Endothelial cell of umbilical vein (primary cell): ENCODE results near the gene CXCL14. TPM values are rescaled to one million over a fixed set of nuclear protein-coding genes. Genes with fewer than 3 reads are reported as not detected.
"Not testable (repeated sequence)": the region's sequence is repeated elsewhere in the genome, so short reads cannot be mapped to it uniquely, and the experiment has no call there.

Source experiments
- BruUV-seq: library from RNA; stranded (reverse); fragments of 400-500 nt; replicated peaks from 2 replicates; lab custom pipeline; 2021; lab: Mats Ljungman, UMichigan
- CTCF ChIA-PET: fragments of 300-600, 350-600 bp; sonication (Branson Sonifier 250); formaldehyde crosslinking; loops from one replicate; lab custom pipeline; 2021; ENCODE audit warnings: antibody characterized with exemption, inconsistent platforms; lab: Charles Lee
- POLR2A ChIA-PET: fragments of 300-600, 350-600 bp; sonication (Branson Sonifier 250); formaldehyde crosslinking; loops from one replicate; lab custom pipeline; 2021; ENCODE audit warnings: antibody characterized with exemption, inconsistent platforms; lab: Charles Lee
- DNase-seq: peaks from one replicate; pipeline ENCODE4 v3.0.0-alpha.2; 2011; ENCODE audit warnings: low read depth, low spot score
- FAIRE-seq: peaks from 2 replicates; lab custom pipeline; 2011; peaks lifted over from hg19 to GRCh38; lab: Jason Lieb, UNC
- H2AFZ ChIP-seq: 2 replicates; pipeline ENCODE4 v1.6.0; 2012; ENCODE audit warnings: low read depth, low read length, control low read depth, inconsistent platforms
- H3K27ac ChIP-seq: 2 replicates; pipeline ENCODE4 v1.5.1; 2011; ENCODE audit warnings: low read depth, mild to moderate bottlenecking, control low read depth, low read length, moderate library complexity; ENCODE audit not compliant: insufficient read depth
- H3K27me3 ChIP-seq, 2 experiments: 2 replicates each; pipeline versions ENCODE4 v1.6.0 to v1.6.1; 2011; ENCODE audit warnings: low read length in 2 of 2, mixed read lengths in 1 of 2; ENCODE audit not compliant: control insufficient read depth in 2 of 2, insufficient read depth in 2 of 2
- H3K36me3 ChIP-seq, 2 experiments: 2 replicates in 1 of 2; 3 replicates in 1 of 2; pipeline ENCODE4 v1.5.1; 2011; ENCODE audit warnings: low read length in 2 of 2, mild to moderate bottlenecking in 1 of 2, moderate library complexity in 1 of 2; ENCODE audit not compliant: control insufficient read depth in 2 of 2, insufficient read depth in 2 of 2; ENCODE audit errors: extremely low read depth in 1 of 2
- H3K4me1 ChIP-seq: 3 replicates; pipeline ENCODE4 v1.5.1; 2011; ENCODE audit warnings: mild to moderate bottlenecking, low read length; ENCODE audit not compliant: control insufficient read depth, insufficient read depth; ENCODE audit errors: extremely low read depth
- H3K4me2 ChIP-seq: 2 replicates; pipeline ENCODE4 v1.6.1; 2011; ENCODE audit warnings: low read length, control low read depth, mixed read lengths; ENCODE audit not compliant: insufficient read depth
- H3K4me3 ChIP-seq, 3 experiments: fragments of 200-600 bp in 1 of 3; sonication (generic), shearing (Covaris generic) in 1 of 3; replicated peaks in 1 of 3; 2 replicates each; pipeline ENCODE4 v1.5.1; 2011 to 2016; ENCODE audit warnings: control low read depth in 3 of 3, low read length in 3 of 3, mild to moderate bottlenecking in 2 of 3, inconsistent platforms in 1 of 3, low read depth in 1 of 3, moderate library complexity in 1 of 3; ENCODE audit not compliant: insufficient read depth in 1 of 3
- H3K79me2 ChIP-seq: 2 replicates; pipeline ENCODE4 v1.6.0; 2012; ENCODE audit warnings: low read length, inconsistent platforms; ENCODE audit not compliant: control insufficient read depth, insufficient read depth
- H3K9ac ChIP-seq: replicated peaks from 2 replicates; pipeline ENCODE3; 2011; ENCODE audit warnings: low read length, control low read depth; ENCODE audit not compliant: insufficient read depth; ENCODE audit errors: extremely low read depth
- H3K9me1 ChIP-seq: replicated peaks from 3 replicates; pipeline ENCODE4 v1.6.0; 2011; ENCODE audit warnings: mild to moderate bottlenecking, low read length; ENCODE audit not compliant: control insufficient read depth, insufficient read depth; ENCODE audit errors: extremely low read depth
- H3K9me3 ChIP-seq: replicated peaks from 2 replicates; pipeline ENCODE4 v1.5.1; 2012; ENCODE audit warnings: low read length, inconsistent platforms; ENCODE audit not compliant: control insufficient read depth, insufficient read depth
- H4K20me1 ChIP-seq: replicated peaks from 2 replicates; pipeline ENCODE3; 2011; ENCODE audit warnings: mild to moderate bottlenecking, low read length; ENCODE audit not compliant: control insufficient read depth, insufficient read depth; ENCODE audit errors: extremely low read depth
- EZH2 ChIP-seq: IDR thresholded peaks from 2 replicates; pipeline ENCODE4 v1.6.1; 2012; ENCODE audit warnings: borderline replicate concordance, low read depth, mild to moderate bottlenecking, moderate library complexity, low read length, inconsistent platforms; ENCODE audit not compliant: severe bottlenecking
- FOS ChIP-seq: IDR thresholded peaks from 2 replicates; pipeline ENCODE4 v1.6.1; 2011; ENCODE audit warnings: mild to moderate bottlenecking, low read length, moderate library complexity, borderline replicate concordance; ENCODE audit not compliant: insufficient read depth
- GATA2 ChIP-seq: IDR thresholded peaks from 2 replicates; pipeline ENCODE4 v1.7.0; 2011; ENCODE audit warnings: low read depth, mild to moderate bottlenecking, moderate library complexity, mixed read lengths, low read length; ENCODE audit not compliant: insufficient read length, insufficient read depth
- JUN ChIP-seq: IDR thresholded peaks from 2 replicates; pipeline ENCODE4 v1.6.1; 2011; ENCODE audit warnings: borderline replicate concordance, low read depth; ENCODE audit not compliant: insufficient read length, insufficient read depth
- MYC ChIP-seq: IDR thresholded peaks from one replicate; pipeline ENCODE4 v1.6.1; 2011; ENCODE audit warnings: mild to moderate bottlenecking, low read depth, low read length
- POLR2A ChIP-seq: IDR thresholded peaks from 2 replicates; pipeline ENCODE4 v1.6.1; 2012; ENCODE audit warnings: low read depth, mild to moderate bottlenecking, control low read depth, low read length
- POLR2AphosphoS5 ChIP-seq: IDR thresholded peaks from 2 replicates; pipeline ENCODE4 v1.6.1; 2012; ENCODE audit warnings: low read depth, mild to moderate bottlenecking, control low read depth, low read length, moderate library complexity; ENCODE audit not compliant: insufficient read depth
- dilution Hi-C: fragments of 300-500 bp; cut with MboI; formaldehyde crosslinking; loops from one replicate; pipeline ENCODE4 v1.15.0; 2019; ENCODE audit warnings: low sequenced_read_pairs; ENCODE audit not compliant: extremely low pct_ligation_motif_present
- intact Hi-C: fragments of 100-400 bp; cut with micrococcal nuclease; formaldehyde crosslinking; loops from one replicate; pipeline ENCODE4 v1.10.0; 2022
- polyA plus RNA-seq, 4 experiments: library from polyadenylated mRNA; depleted of rRNA in 3 of 4; stranded (reverse) in 3 of 4; unstranded in 1 of 4; fragments of >200 nt; gene quantifications; 2 replicates each; pipeline versions ENCODE4 v1.2.1 to v1.2.3, GENCODE V29; 2011 to 2012; ENCODE audit warnings: missing spikeins in 1 of 4
- total RNA-seq: library from RNA; stranded (reverse); gene quantifications from 2 replicates; pipeline ENCODE4 v1.2.3, GENCODE V29; 2021
- TF ChIP-seq, protein P1 (sequence below): IDR thresholded peaks from 2 replicates; pipeline ENCODE4 v1.6.1; 2011; ENCODE audit not compliant: insufficient read depth, insufficient read length
- TF ChIP-seq, protein P2 (sequence below), 2 donors: IDR thresholded peaks; 1 replicate in 1 of 2; 2 replicates in 1 of 2; pipeline ENCODE4 v1.5.1; 2011; ENCODE audit warnings: low read length in 2 of 2, mild to moderate bottlenecking in 2 of 2, moderate library complexity in 2 of 2, control low read depth in 1 of 2, inconsistent platforms in 1 of 2, low read depth in 1 of 2; ENCODE audit not compliant: insufficient read depth in 1 of 2; ENCODE audit errors: extremely low read depth in 1 of 2

The CXCL14 gene
- total and polyA plus RNA-seq, 2 donors (not counting 3 experiments of a cell fraction or from before 2014, with no cell fraction given) = not detected

DNA sequence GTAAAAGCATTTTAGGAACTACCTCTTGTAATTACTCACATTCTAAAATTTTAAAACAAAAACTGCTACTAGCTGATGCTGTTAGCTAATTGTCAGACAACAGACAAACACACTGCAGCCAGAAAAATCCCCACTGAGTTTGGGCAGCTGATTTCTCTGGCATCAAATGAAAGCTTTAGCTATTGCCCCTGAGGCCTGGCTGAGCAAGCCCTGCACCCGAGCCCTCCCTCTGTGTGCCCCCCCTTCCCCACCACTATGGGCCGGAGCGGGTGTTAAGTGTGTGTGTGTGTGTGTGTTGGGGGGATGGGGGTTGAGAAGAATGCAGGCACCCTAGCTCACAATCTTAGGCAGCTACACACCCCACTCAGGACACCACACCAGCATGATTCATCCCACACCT lies 45.5 kb downstream of the CXCL14 start:
- H3K4me2 ChIP-seq = no peak overlapping the region
- H3K79me2 ChIP-seq = no peaks in the 10 kb centered on the region
- FAIRE-seq (no peak), DNase-seq (no peak)
- CTCF ChIA-PET = interaction anchor here (0.9 to 2.4 kb wide), 6 partner anchors 17 to 76 kb away, joined by 3 to 7 read pairs (median 4); no protein-coding TSS in a partner anchor
- dilution Hi-C loops = no loop called here
- intact Hi-C loops = no loop called here
- no peak overlapping the region for H3K27ac ChIP-seq
- no peaks in the 10 kb centered on the region for H3K9me1 ChIP-seq
- no peak overlapping the region for H3K4me3 ChIP-seq
- no TSS peak for BruUV-seq
- no peaks in the 10 kb centered on the region for H3K9me3 ChIP-seq
- H4K20me1 ChIP-seq = no peaks in the 10 kb centered on the region
- TF ChIP-seq FOS = no peak
- TF ChIP-seq GATA2 = no peak
- TF ChIP-seq, protein P1, sequence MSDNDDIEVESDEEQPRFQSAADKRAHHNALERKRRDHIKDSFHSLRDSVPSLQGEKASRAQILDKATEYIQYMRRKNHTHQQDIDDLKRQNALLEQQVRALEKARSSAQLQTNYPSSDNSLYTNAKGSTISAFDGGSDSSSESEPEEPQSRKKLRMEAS = no peak
- no peak for TF ChIP-seq JUN
- no peak for TF ChIP-seq POLR2AphosphoS5
- TF ChIP-seq, protein P2, sequence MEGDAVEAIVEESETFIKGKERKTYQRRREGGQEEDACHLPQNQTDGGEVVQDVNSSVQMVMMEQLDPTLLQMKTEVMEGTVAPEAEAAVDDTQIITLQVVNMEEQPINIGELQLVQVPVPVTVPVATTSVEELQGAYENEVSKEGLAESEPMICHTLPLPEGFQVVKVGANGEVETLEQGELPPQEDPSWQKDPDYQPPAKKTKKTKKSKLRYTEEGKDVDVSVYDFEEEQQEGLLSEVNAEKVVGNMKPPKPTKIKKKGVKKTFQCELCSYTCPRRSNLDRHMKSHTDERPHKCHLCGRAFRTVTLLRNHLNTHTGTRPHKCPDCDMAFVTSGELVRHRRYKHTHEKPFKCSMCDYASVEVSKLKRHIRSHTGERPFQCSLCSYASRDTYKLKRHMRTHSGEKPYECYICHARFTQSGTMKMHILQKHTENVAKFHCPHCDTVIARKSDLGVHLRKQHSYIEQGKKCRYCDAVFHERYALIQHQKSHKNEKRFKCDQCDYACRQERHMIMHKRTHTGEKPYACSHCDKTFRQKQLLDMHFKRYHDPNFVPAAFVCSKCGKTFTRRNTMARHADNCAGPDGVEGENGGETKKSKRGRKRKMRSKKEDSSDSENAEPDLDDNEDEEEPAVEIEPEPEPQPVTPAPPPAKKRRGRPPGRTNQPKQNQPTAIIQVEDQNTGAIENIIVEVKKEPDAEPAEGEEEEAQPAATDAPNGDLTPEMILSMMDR (IDR thresholded peaks at IDR 0.05; ENCODE audit: extremely low read depth in 1 of 2, insufficient read depth in 1 of 2, low read depth in 1 of 2, low read length in 2 of 2) = no peak
- no peak for TF ChIP-seq MYC
- TF ChIP-seq EZH2 = no peak
- no peak for TF ChIP-seq POLR2A
- H3K27me3 ChIP-seq = peaks cover 62 to 66% of the 10 kb centered on the region in 2 experiments
- no peak overlapping the region for H3K9ac ChIP-seq
- no peaks in the 10 kb centered on the region for H3K36me3 ChIP-seq
- no peak overlapping the region for H2AFZ ChIP-seq
- POLR2A ChIA-PET = no interaction called here
- H3K4me1 ChIP-seq = no peaks in the 10 kb centered on the region

DNA sequence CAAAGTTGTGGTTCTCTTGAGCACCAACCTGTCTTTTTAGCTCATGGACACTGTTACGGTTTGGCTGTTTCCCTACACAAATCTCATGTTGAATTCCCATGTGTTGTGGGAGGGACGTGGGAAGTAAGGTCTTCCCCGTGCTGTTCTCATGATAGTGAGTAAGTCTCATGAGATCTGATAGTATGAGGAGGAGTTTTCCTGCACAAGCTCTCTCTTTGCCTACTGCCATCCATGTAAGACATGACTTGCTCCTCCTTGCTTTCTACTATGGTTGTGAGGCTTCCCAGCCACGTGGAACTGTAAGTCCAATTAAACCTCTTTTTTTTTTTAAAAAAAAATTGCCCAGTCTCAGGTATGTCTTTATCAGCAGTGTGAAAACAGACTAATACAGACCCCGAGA lies 49.2 kb downstream of the CXCL14 start:
- H3K79me2 ChIP-seq, H4K20me1 ChIP-seq, POLR2A ChIA-PET, H3K27ac ChIP-seq, H3K36me3 ChIP-seq, H3K9ac ChIP-seq, CTCF ChIA-PET, H3K9me3 ChIP-seq, H3K4me3 ChIP-seq, dilution Hi-C loops, DNase-seq, BruUV-seq, H3K9me1 ChIP-seq, H2AFZ ChIP-seq, FAIRE-seq, H3K4me1 ChIP-seq, intact Hi-C loops, H3K4me2 ChIP-seq: not testable (repeated sequence)
- H3K27me3 ChIP-seq = peaks cover 33 to 41% of the 10 kb centered on the region in 2 experiments
